ENCODE results near the gene CWH43. TPM values are rescaled to one million over a fixed set of nuclear protein-coding genes. Genes with fewer than 3 reads are reported as not detected.
"Not testable (repeated sequence)": the region's sequence is repeated elsewhere in the genome, so short reads cannot be mapped to it uniquely, and the experiment has no call there.

CWH43 gene
- total and polyA plus RNA-seq, 9 donors = 0.33 to 3.2 (median 0.48) TPM; not detected in 4

DNA sequence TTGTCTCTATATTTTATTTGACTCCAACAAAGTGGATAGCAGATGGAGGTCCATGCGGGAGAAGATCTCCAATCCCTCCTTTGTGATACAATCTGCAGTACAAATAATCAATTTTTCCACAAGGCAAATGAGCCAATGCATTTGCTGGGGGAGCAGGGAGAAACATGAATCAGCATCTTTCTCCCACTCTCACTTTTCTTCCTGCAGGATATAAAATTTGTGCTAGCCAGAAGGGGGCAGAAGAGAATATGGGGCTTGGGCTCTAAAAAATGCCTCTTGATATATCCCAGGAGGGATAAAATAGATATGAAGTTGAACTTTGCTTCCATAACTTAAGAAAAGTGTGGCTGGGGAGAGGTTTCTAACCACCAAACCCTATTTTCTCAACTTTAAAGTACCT lies 38.3 kb upstream of the CWH43 start:
- intact Hi-C loops (cut with DNase I) = loop anchor here in 1 of 4 donors (2.0 kb wide), 1 partner anchor 67 kb away; no protein-coding TSS in a partner anchor
- H3K36me3 ChIP-seq = no peaks in the 10 kb centered on the region
- H3K27ac ChIP-seq = no peak overlapping the region
- TF ChIP-seq EP300 (IDR thresholded peaks at IDR 0.05) (no peak), POLR2A (IDR thresholded peaks at IDR 0.05) (no peak)
- TF ChIP-seq, protein P1, sequence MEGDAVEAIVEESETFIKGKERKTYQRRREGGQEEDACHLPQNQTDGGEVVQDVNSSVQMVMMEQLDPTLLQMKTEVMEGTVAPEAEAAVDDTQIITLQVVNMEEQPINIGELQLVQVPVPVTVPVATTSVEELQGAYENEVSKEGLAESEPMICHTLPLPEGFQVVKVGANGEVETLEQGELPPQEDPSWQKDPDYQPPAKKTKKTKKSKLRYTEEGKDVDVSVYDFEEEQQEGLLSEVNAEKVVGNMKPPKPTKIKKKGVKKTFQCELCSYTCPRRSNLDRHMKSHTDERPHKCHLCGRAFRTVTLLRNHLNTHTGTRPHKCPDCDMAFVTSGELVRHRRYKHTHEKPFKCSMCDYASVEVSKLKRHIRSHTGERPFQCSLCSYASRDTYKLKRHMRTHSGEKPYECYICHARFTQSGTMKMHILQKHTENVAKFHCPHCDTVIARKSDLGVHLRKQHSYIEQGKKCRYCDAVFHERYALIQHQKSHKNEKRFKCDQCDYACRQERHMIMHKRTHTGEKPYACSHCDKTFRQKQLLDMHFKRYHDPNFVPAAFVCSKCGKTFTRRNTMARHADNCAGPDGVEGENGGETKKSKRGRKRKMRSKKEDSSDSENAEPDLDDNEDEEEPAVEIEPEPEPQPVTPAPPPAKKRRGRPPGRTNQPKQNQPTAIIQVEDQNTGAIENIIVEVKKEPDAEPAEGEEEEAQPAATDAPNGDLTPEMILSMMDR (IDR thresholded peaks at IDR 0.05) = no peak
- H3K9me3 ChIP-seq = no peaks in the 10 kb centered on the region
- no peak overlapping the region for H3K4me3 ChIP-seq
- H3K4me1 ChIP-seq (ENCODE audit: insufficient read depth) = no peaks in the 10 kb centered on the region
- WGBS, 3 donors = 95 to 100% (median 96%) methylated on average over 1 of the region's 1 CpG
- no peaks in the 10 kb centered on the region for H3K27me3 ChIP-seq
- DNase-seq = no peak

- no peak for TF ChIP-seq EP300 (IDR thresholded peaks at IDR 0.05)
- TF ChIP-seq POLR2A (IDR thresholded peaks at IDR 0.05) = no peak
- TF ChIP-seq, protein P1 (IDR thresholded peaks at IDR 0.05) = no peak
- Histone ChIP-seq H3K4me3 (no peak overlapping the region), H3K4me1 (ENCODE audit: insufficient read depth) (no peaks in the 10 kb centered on the region), H3K36me3 (no peaks in the 10 kb centered on the region), H3K27me3 (no peaks in the 10 kb centered on the region), H3K9me3 (no peaks in the 10 kb centered on the region), H3K27ac (no peak overlapping the region)
- intact Hi-C loops (cut with DNase I) = no loop called here
- DNase-seq = no peak
Observed at GRCh38 chr4:48949086-48949485, 37.0 kb upstream of the CWH43 start.

GRCh38 chr4:48949518-48950219 lies 36.4 kb upstream of the CWH43 start:
- intact Hi-C loops (cut with DNase I) = no loop called here
- DNase-seq = no peak

DNA sequence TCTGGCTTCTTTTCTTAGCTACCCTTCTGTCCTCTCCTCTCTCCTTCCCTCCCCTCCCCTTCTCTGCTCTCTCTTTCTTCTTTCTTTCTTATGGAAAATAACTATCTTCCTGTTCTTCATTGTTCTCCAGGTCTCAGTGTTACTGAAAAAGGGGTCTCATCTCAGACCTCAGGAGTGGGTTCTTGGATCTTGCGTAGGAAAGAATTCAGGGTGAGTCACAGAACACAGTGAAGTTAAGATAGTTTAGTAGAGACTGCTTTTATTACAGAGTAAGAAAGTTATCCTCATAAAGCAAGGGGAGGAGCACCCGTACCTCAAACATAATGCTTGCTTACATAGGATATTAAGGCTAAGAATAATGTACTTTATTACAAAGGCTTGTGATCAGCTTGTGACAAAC lies 31.8 kb upstream of the CWH43 start:
- Histone ChIP-seq H3K4me1 (ENCODE audit: insufficient read depth) (no peaks in the 10 kb centered on the region), H3K4me3 (no peak overlapping the region), H3K9me3 (no peaks in the 10 kb centered on the region), H3K27ac (no peak overlapping the region), H3K36me3 (no peaks in the 10 kb centered on the region), H3K27me3 (no peaks in the 10 kb centered on the region)
- WGBS, 3 donors = 75 to 83% (median 76%) methylated on average over 2 of the region's 2 CpGs
- no peak for DNase-seq
- TF ChIP-seq POLR2A (IDR thresholded peaks at IDR 0.05) (no peak), EP300 (IDR thresholded peaks at IDR 0.05) (no peak)
- TF ChIP-seq, protein P1 (IDR thresholded peaks at IDR 0.05) = no peak
- intact Hi-C loops (cut with DNase I) = no loop called here

More at GRCh38 chr4:48949518-48950219, 36.4 kb upstream of the CWH43 start:
- H3K9me3 ChIP-seq = no peaks in the 10 kb centered on the region
- WGBS, 3 donors = 73 to 82% (median 76%) methylated on average over 4 of the region's 4 CpGs
- no peaks in the 10 kb centered on the region for H3K36me3 ChIP-seq
- H3K27me3 ChIP-seq = no peaks in the 10 kb centered on the region
- no peak overlapping the region for H3K4me3 ChIP-seq
- H3K4me1 ChIP-seq (ENCODE audit: insufficient read depth) = no peaks in the 10 kb centered on the region
- TF ChIP-seq, protein P1 (IDR thresholded peaks at IDR 0.05) = no peak
- TF ChIP-seq EP300 (IDR thresholded peaks at IDR 0.05) = no peak
- TF ChIP-seq POLR2A (IDR thresholded peaks at IDR 0.05) = no peak
- no peak overlapping the region for H3K27ac ChIP-seq

DNA sequence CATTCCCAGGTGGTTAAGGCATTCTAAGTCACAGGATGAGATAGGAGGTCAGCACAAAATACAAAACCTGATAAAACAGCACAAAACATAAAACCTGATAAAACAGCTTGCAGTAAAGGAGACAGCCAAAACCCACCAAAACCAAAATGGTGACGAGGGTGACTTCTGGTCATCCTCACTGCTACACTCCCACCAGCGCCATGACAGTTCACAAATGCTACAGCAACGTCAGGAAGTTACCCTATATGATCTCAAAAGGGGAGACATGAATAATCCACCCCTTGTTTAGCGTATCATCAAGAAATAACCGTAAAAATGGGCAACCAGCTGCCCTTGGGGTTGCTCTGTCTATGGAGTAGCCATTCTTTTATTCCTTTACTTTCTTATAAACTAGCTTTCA lies 28.7 kb upstream of the CWH43 start:
- H3K9me3 ChIP-seq; H3K36me3 ChIP-seq; H3K4me1 ChIP-seq (ENCODE audit: insufficient read depth); H3K4me3 ChIP-seq; H3K27me3 ChIP-seq; H3K27ac ChIP-seq; intact Hi-C loops (cut with DNase I); DNase-seq: not testable (repeated sequence)
- 75 to 82% (median 79%) methylated on average over 5 of the region's 5 CpGs for WGBS, 3 donors

Measured in ovary (tissue), 9 donors.